Hepatocyte (in vitro differentiated cells): ENCODE measurements around the gene METAP1D.
"Not testable (repeated sequence)": the region's sequence is repeated elsewhere in the genome, so short reads cannot be mapped to it uniquely, and the experiment has no call there.

Source experiments
- CTCF ChIP-seq: fragments of 200-600 bp; sonication (generic); IDR thresholded peaks from 2 replicates; pipeline ENCODE4 v1.5.1; 2016; ENCODE audit warnings: antibody characterized with exemption, mild to moderate bottlenecking; ENCODE audit not compliant: poor library complexity
- EZH2 ChIP-seq: fragments of 200-600 bp; sonication (generic); IDR thresholded peaks from 2 replicates; pipeline ENCODE4 v1.6.1; 2016; ENCODE audit warnings: antibody characterized with exemption, mild to moderate bottlenecking, borderline replicate concordance

- TF ChIP-seq EZH2, CTCF: not testable (repeated sequence)
Measured at GRCh38 chr2:172067905-172068304, 68.2 kb downstream of the METAP1D start.
